Activated CD8-positive, alpha-beta memory T cell treated with anti-CD3 and anti-CD28 coated beads, Interleukin-2, amount 10 ng/mL, durations not matched to agents 7 days and 5 days (primary cell): Measurements from ENCODE around the gene RAD51B. TPM values are rescaled to one million over a fixed set of nuclear protein-coding genes. Genes with fewer than 3 reads are reported as not detected.

Source experiments
- ATAC-seq: fragments of 150-1000 bp; cut with Tn5 transposase; one replicate; pipeline ENCODE4 v1.10.0; 2021; ENCODE audit warnings: moderate library complexity
- CTCF ChIA-PET: fragments of 350-600 bp; sonication (Branson Sonifier 250); formaldehyde crosslinking; loops from one replicate; lab custom pipeline; 2021; ENCODE audit warnings: antibody characterized with exemption; lab: Charles Lee
- DNase-seq: peaks from one replicate; pipeline ENCODE4 v3.0.0-alpha.2; 2020
- H3K27ac Mint-ChIP-seq: one replicate; pipeline ENCODE4 v1.8.0; 2021; ENCODE audit warnings: mild to moderate bottlenecking, mixed read lengths
- H3K27me3 Mint-ChIP-seq: one replicate; pipeline ENCODE4 v1.8.0; 2021; ENCODE audit warnings: mixed read lengths
- H3K36me3 Mint-ChIP-seq: one replicate; pipeline ENCODE4 v1.8.0; 2021; ENCODE audit warnings: mild to moderate bottlenecking, mixed read lengths
- H3K4me1 Mint-ChIP-seq: one replicate; pipeline ENCODE4 v1.8.0; 2021; ENCODE audit warnings: mixed read lengths
- H3K4me3 Mint-ChIP-seq: one replicate; pipeline ENCODE4 v1.8.0; 2021; ENCODE audit warnings: mild to moderate bottlenecking, moderate library complexity, mixed read lengths
- H3K9me3 Mint-ChIP-seq: one replicate; pipeline ENCODE4 v1.8.0; 2022; ENCODE audit warnings: low read depth, mixed read lengths
- total RNA-seq, 2 experiments: library from RNA; stranded (reverse); gene quantifications; one replicate each; pipeline ENCODE4 v1.2.3, GENCODE V29; 2021

RAD51B gene
- total RNA-seq, 2 experiments from 2014 or later = 35.3 to 55.5 TPM

GRCh38 chr14:68261092-68261842, 441.7 kb downstream of the RAD51B start:
- ATAC-seq (no peak), DNase-seq (no peak)
- Mint-ChIP-seq H3K4me1 (peaks cover 7% of the 10 kb centered on the region), H3K36me3 (no peaks in the 10 kb centered on the region), H3K27ac (no peak overlapping the region), H3K27me3 (no peaks in the 10 kb centered on the region), H3K4me3 (no peak overlapping the region), H3K9me3 (no peaks in the 10 kb centered on the region)
- CTCF ChIA-PET = interaction anchor here (0.9 to 1.4 kb wide), 4 partner anchors 10 to 564 kb away, joined by 3 to 4 read pairs (median 3); no protein-coding TSS in a partner anchor

GRCh38 chr14:68262567-68262966, 443.0 kb downstream of the RAD51B start:
- no peaks in the 10 kb centered on the region for H3K36me3 Mint-ChIP-seq
- ATAC-seq (no peak), DNase-seq (no peak)
- H3K27me3 Mint-ChIP-seq = no peaks in the 10 kb centered on the region
- peaks cover 7% of the 10 kb centered on the region for H3K4me1 Mint-ChIP-seq
- H3K4me3 Mint-ChIP-seq = no peak overlapping the region
- H3K27ac Mint-ChIP-seq = no peak overlapping the region
- H3K9me3 Mint-ChIP-seq = no peaks in the 10 kb centered on the region
- CTCF ChIA-PET = no interaction called here

- Mint-ChIP-seq H3K27ac (no peak overlapping the region), H3K4me1 (peaks cover 18% of the 10 kb centered on the region), H3K36me3 (no peaks in the 10 kb centered on the region), H3K4me3 (no peak overlapping the region), H3K27me3 (no peaks in the 10 kb centered on the region), H3K9me3 (no peaks in the 10 kb centered on the region)
- CTCF ChIA-PET = no interaction called here
- ATAC-seq = no peak
- no peak for DNase-seq
Measured at GRCh38 chr14:68263563-68264259, 444.1 kb downstream of the RAD51B start.

- H3K27me3 Mint-ChIP-seq = no peaks in the 10 kb centered on the region
- no peaks in the 10 kb centered on the region for H3K36me3 Mint-ChIP-seq
- DNase-seq = no peak
- no peak for ATAC-seq
- peaks cover 23% of the 10 kb centered on the region for H3K4me1 Mint-ChIP-seq
- H3K9me3 Mint-ChIP-seq = no peaks in the 10 kb centered on the region
- H3K4me3 Mint-ChIP-seq = no peak overlapping the region
- CTCF ChIA-PET = no interaction called here
- no peak overlapping the region for H3K27ac Mint-ChIP-seq
Measured at GRCh38 chr14:68264260-68264569, 444.6 kb downstream of the RAD51B start.

GRCh38 chr14:68266998-68267397, 447.4 kb downstream of the RAD51B start:
- Mint-ChIP-seq H3K27me3 (no peaks in the 10 kb centered on the region), H3K9me3 (no peaks in the 10 kb centered on the region), H3K27ac (no peak overlapping the region), H3K4me1 (peaks cover 23% of the 10 kb centered on the region), H3K4me3 (no peak overlapping the region), H3K36me3 (no peaks in the 10 kb centered on the region)
- DNase-seq = no peak
- no peak for ATAC-seq
- CTCF ChIA-PET = no interaction called here

- CTCF ChIA-PET = no interaction called here
- Mint-ChIP-seq H3K36me3 (no peaks in the 10 kb centered on the region), H3K27ac (no peak overlapping the region), H3K4me1 (peaks cover 26% of the 10 kb centered on the region), H3K9me3 (no peaks in the 10 kb centered on the region), H3K4me3 (no peak overlapping the region), H3K27me3 (no peaks in the 10 kb centered on the region)
- DNase-seq (no peak), ATAC-seq (no peak)
Measured at GRCh38 chr14:68268197-68268596, 448.6 kb downstream of the RAD51B start.

GRCh38 chr14:68268719-68269118, 449.1 kb downstream of the RAD51B start:
- Mint-ChIP-seq H3K27ac (no peak overlapping the region), H3K9me3 (no peaks in the 10 kb centered on the region), H3K27me3 (no peaks in the 10 kb centered on the region), H3K4me3 (no peak overlapping the region), H3K4me1 (peaks cover 26% of the 10 kb centered on the region), H3K36me3 (no peaks in the 10 kb centered on the region)
- no peak for ATAC-seq
- CTCF ChIA-PET = no interaction called here
- DNase-seq = no peak

- DNase-seq (no peak), ATAC-seq (no peak)
- Mint-ChIP-seq H3K27ac (no peak overlapping the region), H3K4me3 (no peak overlapping the region), H3K4me1 (peaks cover 26% of the 10 kb centered on the region), H3K9me3 (no peaks in the 10 kb centered on the region), H3K27me3 (no peaks in the 10 kb centered on the region), H3K36me3 (no peaks in the 10 kb centered on the region)
- CTCF ChIA-PET = interaction anchor here (0.6 to 1.7 kb wide), 3 partner anchors 61 to 547 kb away, joined by 3 to 4 read pairs (median 4); no protein-coding TSS in a partner anchor
Measured at GRCh38 chr14:68269136-68269927, 449.8 kb downstream of the RAD51B start.

GRCh38 chr14:68270342-68270741, 450.8 kb downstream of the RAD51B start:
- ATAC-seq (no peak), DNase-seq (no peak)
- H3K27ac Mint-ChIP-seq = no peak overlapping the region
- peaks cover 31% of the 10 kb centered on the region for H3K4me1 Mint-ChIP-seq
- no peaks in the 10 kb centered on the region for H3K36me3 Mint-ChIP-seq
- H3K4me3 Mint-ChIP-seq = no peak overlapping the region
- CTCF ChIA-PET = interaction anchor here (0.9 to 1.8 kb wide), 5 partner anchors 10 to 546 kb away, joined by 3 to 7 read pairs (median 4); no protein-coding TSS in a partner anchor
- no peaks in the 10 kb centered on the region for H3K9me3 Mint-ChIP-seq
- H3K27me3 Mint-ChIP-seq = no peaks in the 10 kb centered on the region

GRCh38 chr14:68271913-68272391, 452.4 kb downstream of the RAD51B start:
- ATAC-seq (peak; percentile 20), DNase-seq (no peak)
- Mint-ChIP-seq H3K9me3 (no peaks in the 10 kb centered on the region), H3K4me3 (no peak overlapping the region), H3K27ac (no peak overlapping the region), H3K4me1 (peaks cover 31% of the 10 kb centered on the region), H3K27me3 (no peaks in the 10 kb centered on the region), H3K36me3 (no peaks in the 10 kb centered on the region)
- CTCF ChIA-PET = interaction anchor here (1.8 kb wide), 1 partner anchor 22 kb away, joined by 7 read pairs; no protein-coding TSS in a partner anchor

- Mint-ChIP-seq H3K27ac (no peak overlapping the region), H3K4me1 (peaks cover 22% of the 10 kb centered on the region), H3K9me3 (no peaks in the 10 kb centered on the region), H3K4me3 (no peak overlapping the region), H3K27me3 (no peaks in the 10 kb centered on the region), H3K36me3 (no peaks in the 10 kb centered on the region)
- DNase-seq = no peak
- no peak for ATAC-seq
- CTCF ChIA-PET = interaction anchor here (1.0 to 1.2 kb wide), 2 partner anchors 10 to 14 kb away, joined by 3 read pairs; no protein-coding TSS in a partner anchor
Measured at GRCh38 chr14:68273413-68273812, 453.8 kb downstream of the RAD51B start.

GRCh38 chr14:68274725-68275124, 455.1 kb downstream of the RAD51B start:
- Mint-ChIP-seq H3K27ac (no peak overlapping the region), H3K9me3 (no peaks in the 10 kb centered on the region)
- CTCF ChIA-PET = interaction anchor here (1.2 to 1.5 kb wide), 2 partner anchors 9 to 15 kb away, joined by 3 to 8 read pairs; no protein-coding TSS in a partner anchor

More at GRCh38 chr14:68274725-68275124, 455.1 kb downstream of the RAD51B start:
- H3K4me3 Mint-ChIP-seq = no peak overlapping the region
- peaks cover under 1% of the 10 kb centered on the region for H3K36me3 Mint-ChIP-seq
- peaks cover 11% of the 10 kb centered on the region for H3K4me1 Mint-ChIP-seq
- DNase-seq = no peak
- ATAC-seq = no peak
- H3K27me3 Mint-ChIP-seq = no peaks in the 10 kb centered on the region
